Urinary bladder (tissue), 4 donors: ENCODE measurements around the gene GPSM1. TPM values are rescaled to one million over a fixed set of nuclear protein-coding genes. Genes with fewer than 3 reads are reported as not detected.

Experiments used
- DNase-seq: peaks from one replicate; pipeline ENCODE4 v3.0.0-alpha.2; 2015; ENCODE audit errors: extremely low spot score
- H3K27ac ChIP-seq: one replicate; pipeline ENCODE4 v1.5.1; 2013; ENCODE audit warnings: low read depth, mild to moderate bottlenecking, moderate library complexity
- H3K36me3 ChIP-seq: one replicate; pipeline ENCODE4 v1.6.1; 2013; ENCODE audit warnings: mild to moderate bottlenecking, moderate library complexity; ENCODE audit not compliant: insufficient read depth
- H3K4me1 ChIP-seq: one replicate; pipeline ENCODE4 v1.6.1; 2013; ENCODE audit warnings: mild to moderate bottlenecking, moderate library complexity; ENCODE audit not compliant: insufficient read depth
- H3K4me3 ChIP-seq: one replicate; pipeline ENCODE4 v1.5.1; 2013; ENCODE audit warnings: low read depth, low read length
- WGBS: extraction: QIAGEN DNeasy Blood & Tissue Kit; methylation state at CpG from one replicate; pipeline ENCODE4 v1.1.7; 2013; 5-methylcytosine and 5-hydroxymethylcytosine counted together
- polyA plus RNA-seq: library from polyadenylated mRNA; stranded (reverse); fragments of 200-250 nt; gene quantifications from one replicate; pipeline ENCODE4 v1.2.3, GENCODE V29; 2013
- total RNA-seq: library from RNA; depleted of rRNA; stranded (reverse); fragments of >200 nt; gene quantifications from one replicate; pipeline ENCODE4 v1.2.3, GENCODE V29; 2014
- donor health status: healthy with polysubstance abuse.
- donor health status: healthy.

The GPSM1 gene
- total and polyA plus RNA-seq, 2 donors: 13.5 to 22.3 TPM

GRCh38 chr9:136379401-136379800 lies 52.1 kb downstream of the GPSM1 start:
- Histone ChIP-seq H3K4me1 (no peaks in the 10 kb centered on the region), H3K4me3 (no peak overlapping the region), H3K27ac (no peak overlapping the region), H3K36me3 (peaks cover 2% of the 10 kb centered on the region)
- DNase-seq: no peak
- WGBS: 92% methylated on average over 11 of the region's 11 CpGs

GRCh38 chr9:136379891-136380290 lies 52.6 kb downstream of the GPSM1 start:
- 85% methylated on average over 11 of the region's 11 CpGs for WGBS
- peaks cover 2% of the 10 kb centered on the region for H3K36me3 ChIP-seq
- no peak for DNase-seq

GRCh38 chr9:136380381-136380780 lies 53.0 kb downstream of the GPSM1 start:
- WGBS: 94% methylated on average over 17 of the region's 17 CpGs
- Histone ChIP-seq H3K4me3 (no peak overlapping the region), H3K4me1 (no peaks in the 10 kb centered on the region), H3K36me3 (peaks cover 2% of the 10 kb centered on the region), H3K27ac (no peak overlapping the region)
- DNase-seq: no peak

More at GRCh38 chr9:136379891-136380290, 52.6 kb downstream of the GPSM1 start:
- Histone ChIP-seq H3K4me1 (no peaks in the 10 kb centered on the region), H3K4me3 (no peak overlapping the region), H3K27ac (no peak overlapping the region)

- 76% methylated on average over 9 of the region's 9 CpGs for WGBS
- Histone ChIP-seq H3K4me1 (no peaks in the 10 kb centered on the region), H3K36me3 (peaks cover 2% of the 10 kb centered on the region), H3K4me3 (no peak overlapping the region), H3K27ac (no peak overlapping the region)
- no peak for DNase-seq
Observed at GRCh38 chr9:136381311-136381710, 54.0 kb downstream of the GPSM1 start.

- peaks cover 2% of the 10 kb centered on the region for H3K36me3 ChIP-seq
- H3K4me1 ChIP-seq: no peaks in the 10 kb centered on the region
- no peak overlapping the region for H3K27ac ChIP-seq
- H3K4me3 ChIP-seq: no peak overlapping the region
- no peak for DNase-seq
- WGBS: 92% methylated on average over 25 of the region's 25 CpGs
Observed at GRCh38 chr9:136381966-136382513, 54.7 kb downstream of the GPSM1 start.

- H3K36me3 ChIP-seq: peaks cover 2% of the 10 kb centered on the region
Observed at GRCh38 chr9:136383436-136383835, 56.1 kb downstream of the GPSM1 start.

GRCh38 chr9:136385015-136385414 lies 57.7 kb downstream of the GPSM1 start:
- no peaks in the 10 kb centered on the region for H3K36me3 ChIP-seq
- WGBS: 92% methylated on average over 11 of the region's 11 CpGs
- no peak for DNase-seq
- H3K27ac ChIP-seq: no peak overlapping the region
- no peaks in the 10 kb centered on the region for H3K4me1 ChIP-seq
- H3K4me3 ChIP-seq: no peak overlapping the region

More at GRCh38 chr9:136383436-136383835, 56.1 kb downstream of the GPSM1 start:
- no peak for DNase-seq
- Histone ChIP-seq H3K4me1 (no peaks in the 10 kb centered on the region), H3K4me3 (no peak overlapping the region), H3K27ac (no peak overlapping the region)
- 96% methylated on average over 20 of the region's 20 CpGs for WGBS

- no peak overlapping the region for H3K27ac ChIP-seq
- WGBS: 94% methylated on average over 13 of the region's 13 CpGs
- no peaks in the 10 kb centered on the region for H3K36me3 ChIP-seq
- no peak overlapping the region for H3K4me3 ChIP-seq
- no peak for DNase-seq
- H3K4me1 ChIP-seq: no peaks in the 10 kb centered on the region
Observed at GRCh38 chr9:136386018-136386417, 58.7 kb downstream of the GPSM1 start.

GRCh38 chr9:136387217-136387616 lies 59.9 kb downstream of the GPSM1 start:
- Histone ChIP-seq H3K4me3 (no peak overlapping the region), H3K36me3 (peaks cover 2% of the 10 kb centered on the region)

GRCh38 chr9:136389396-136389795 lies 62.1 kb downstream of the GPSM1 start:
- DNase-seq: no peak
- peaks cover 2% of the 10 kb centered on the region for H3K36me3 ChIP-seq
- H3K4me1 ChIP-seq: no peaks in the 10 kb centered on the region
- H3K4me3 ChIP-seq: no peak overlapping the region
- WGBS: 87% methylated on average over 14 of the region's 14 CpGs
- H3K27ac ChIP-seq: no peak overlapping the region

More at GRCh38 chr9:136387217-136387616, 59.9 kb downstream of the GPSM1 start:
- DNase-seq: no peak
- H3K4me1 ChIP-seq: no peaks in the 10 kb centered on the region
- 95% methylated on average over 19 of the region's 19 CpGs for WGBS
- H3K27ac ChIP-seq: no peak overlapping the region

- H3K4me1 ChIP-seq: no peaks in the 10 kb centered on the region
- H3K27ac ChIP-seq: no peak overlapping the region
- no peak overlapping the region for H3K4me3 ChIP-seq
- DNase-seq: no peak
- H3K36me3 ChIP-seq: peaks cover 2% of the 10 kb centered on the region
- 93% methylated on average over 28 of the region's 28 CpGs for WGBS
Observed at GRCh38 chr9:136391737-136392537, 64.6 kb downstream of the GPSM1 start.

GRCh38 chr9:136392538-136393449 lies 65.5 kb downstream of the GPSM1 start:
- peaks cover 2% of the 10 kb centered on the region for H3K36me3 ChIP-seq
- H3K4me3 ChIP-seq: no peak overlapping the region
- no peaks in the 10 kb centered on the region for H3K4me1 ChIP-seq
- DNase-seq: no peak
- no peak overlapping the region for H3K27ac ChIP-seq
- 86% methylated on average over 21 of the region's 21 CpGs for WGBS

- Histone ChIP-seq H3K36me3 (peaks cover 2% of the 10 kb centered on the region), H3K4me3 (no peak overlapping the region), H3K27ac (no peak overlapping the region), H3K4me1 (no peaks in the 10 kb centered on the region)
- DNase-seq: no peak
- WGBS: 87% methylated on average over 17 of the region's 17 CpGs
Observed at GRCh38 chr9:136393531-136393930, 66.2 kb downstream of the GPSM1 start.
